Uterus (tissue), 2 donors: ENCODE measurements around the gene FAM222B.

ENCODE experiments used
- CTCF ChIP-seq, 4 experiments: fragments of 200-600 bp in 2 of 4; fragments of 450-650 bp in 2 of 4; sonication (generic) in 2 of 4; IDR thresholded peaks; one replicate each; pipeline ENCODE4 v1.5.1; 2016 to 2019; ENCODE audit warnings: antibody characterized with exemption in 4 of 4, mild to moderate bottlenecking in 2 of 4, moderate library complexity in 1 of 4
- POLR2A ChIP-seq, 2 donors: fragments of 450-650 bp; IDR thresholded peaks; one replicate each; pipeline ENCODE4 v1.6.1; 2016; ENCODE audit warnings: antibody characterized with exemption in 2 of 2, mild to moderate bottlenecking in 1 of 2, moderate library complexity in 1 of 2

DNA sequence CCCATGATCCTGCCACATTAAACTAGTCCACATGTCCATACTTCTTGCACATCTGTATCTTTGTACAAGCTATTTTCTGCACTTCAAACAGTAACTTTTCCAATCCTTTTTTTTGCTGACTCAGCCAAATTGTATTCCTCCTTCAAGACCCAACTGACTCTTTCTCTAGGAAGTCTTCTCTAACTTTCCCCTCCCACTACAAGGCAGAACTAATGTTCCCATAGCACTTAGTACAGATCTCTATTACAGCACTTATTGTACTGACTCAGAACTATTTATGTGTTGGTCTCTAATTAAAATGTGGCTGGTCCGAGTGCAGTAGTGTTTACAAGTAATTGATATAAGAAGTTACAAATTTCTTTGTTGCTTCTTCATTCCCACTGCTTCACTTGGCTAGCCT, 8.2 kb downstream of the FAM222B start:
- TF ChIP-seq CTCF (IDR thresholded peaks at IDR 0.05), result no peak
- no peak for TF ChIP-seq POLR2A (IDR thresholded peaks at IDR 0.05)
